ENCODE results near the gene M1AP.
"Not testable (repeated sequence)": the region's sequence is repeated elsewhere in the genome, so short reads cannot be mapped to it uniquely, and the experiment has no call there.

M1AP gene

DNA sequence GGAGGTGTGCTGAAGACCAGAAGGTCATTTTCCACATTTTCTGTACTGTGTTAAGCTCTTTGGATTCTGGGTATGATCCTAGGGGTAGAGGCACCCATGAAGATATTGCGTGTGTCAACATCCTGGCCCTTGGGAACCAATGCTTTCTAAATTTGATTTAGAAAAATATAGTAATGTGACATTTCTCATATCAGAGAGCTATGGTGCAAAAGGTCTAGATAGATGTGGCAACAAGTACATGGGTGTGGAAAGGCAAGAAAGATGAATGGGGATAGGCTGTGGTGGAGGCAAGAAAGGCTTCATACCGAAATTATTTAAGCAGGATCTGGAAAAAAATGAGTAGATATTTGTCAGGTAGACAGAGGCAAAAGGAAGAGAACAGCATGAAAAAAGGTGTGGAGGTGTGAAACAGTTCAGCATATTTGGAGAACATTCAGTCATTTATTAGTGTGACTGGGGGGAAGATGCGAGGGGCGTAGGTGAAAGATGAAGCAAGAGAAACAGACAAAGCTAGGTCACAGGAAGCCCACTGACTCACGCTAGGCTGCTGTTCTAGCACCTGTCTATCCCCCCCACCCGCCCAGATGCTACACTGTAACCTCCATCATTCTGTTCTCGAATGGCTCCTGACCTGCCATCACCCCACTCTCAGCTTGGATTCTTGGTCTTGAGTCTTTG is 81.9 kb downstream of the M1AP start:
- DNase-seq (ENCODE audit: low spot score): no peak

DNA sequence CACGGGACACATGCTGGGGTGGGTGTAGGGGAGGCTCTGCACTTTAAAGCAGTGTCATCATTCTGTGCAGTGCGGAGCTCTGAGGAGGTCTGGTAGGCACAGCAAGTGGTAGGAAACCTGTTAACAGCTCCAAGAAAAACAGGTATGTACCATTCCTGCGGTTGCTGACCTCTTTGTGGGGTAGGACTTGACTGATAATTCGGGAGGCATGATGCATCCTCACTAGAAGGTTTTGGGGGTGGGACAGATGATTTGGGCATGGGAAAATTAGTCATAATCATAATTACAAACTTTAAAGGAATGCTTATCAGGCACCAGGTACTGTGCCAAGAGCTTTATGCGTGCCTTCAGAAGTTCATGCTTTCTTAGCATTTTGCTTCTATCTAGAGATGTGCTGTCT is 83.9 kb downstream of the M1AP start:
- no peak for DNase-seq (ENCODE audit: low spot score)

GRCh38 chr2:74562126-74562775 is 85.9 kb downstream of the M1AP start:
- no peak for DNase-seq (ENCODE audit: low spot score)

- not testable (repeated sequence) for DNase-seq (ENCODE audit: low spot score)
These were observed 87.1 kb downstream of the M1AP start for GRCh38 chr2:74561022-74561421.

DNA sequence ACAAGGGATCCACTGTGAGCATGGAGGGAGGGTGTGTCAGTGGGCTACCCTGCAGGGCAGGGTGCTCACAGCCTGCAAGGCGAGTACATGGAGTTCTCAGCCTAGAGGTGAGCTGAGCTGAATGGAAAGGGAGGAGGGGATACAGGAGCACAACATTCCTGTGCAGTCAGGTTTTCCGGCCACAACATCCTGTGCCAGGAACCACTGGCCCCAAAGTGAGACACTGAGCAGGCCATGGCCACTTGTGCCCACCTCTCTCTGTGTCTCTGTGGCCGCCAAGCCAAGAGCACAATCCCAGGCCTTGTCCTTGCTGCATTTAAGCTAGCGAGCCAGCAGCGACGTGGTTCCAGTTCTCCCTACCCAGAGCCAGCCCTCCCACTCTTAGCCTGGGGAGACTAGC is 87.5 kb downstream of the M1AP start:
- no peak for DNase-seq (ENCODE audit: low spot score)

- no peak for DNase-seq (ENCODE audit: low spot score)
These were observed 88.2 kb downstream of the M1AP start for GRCh38 chr2:74559912-74560311.

DNA sequence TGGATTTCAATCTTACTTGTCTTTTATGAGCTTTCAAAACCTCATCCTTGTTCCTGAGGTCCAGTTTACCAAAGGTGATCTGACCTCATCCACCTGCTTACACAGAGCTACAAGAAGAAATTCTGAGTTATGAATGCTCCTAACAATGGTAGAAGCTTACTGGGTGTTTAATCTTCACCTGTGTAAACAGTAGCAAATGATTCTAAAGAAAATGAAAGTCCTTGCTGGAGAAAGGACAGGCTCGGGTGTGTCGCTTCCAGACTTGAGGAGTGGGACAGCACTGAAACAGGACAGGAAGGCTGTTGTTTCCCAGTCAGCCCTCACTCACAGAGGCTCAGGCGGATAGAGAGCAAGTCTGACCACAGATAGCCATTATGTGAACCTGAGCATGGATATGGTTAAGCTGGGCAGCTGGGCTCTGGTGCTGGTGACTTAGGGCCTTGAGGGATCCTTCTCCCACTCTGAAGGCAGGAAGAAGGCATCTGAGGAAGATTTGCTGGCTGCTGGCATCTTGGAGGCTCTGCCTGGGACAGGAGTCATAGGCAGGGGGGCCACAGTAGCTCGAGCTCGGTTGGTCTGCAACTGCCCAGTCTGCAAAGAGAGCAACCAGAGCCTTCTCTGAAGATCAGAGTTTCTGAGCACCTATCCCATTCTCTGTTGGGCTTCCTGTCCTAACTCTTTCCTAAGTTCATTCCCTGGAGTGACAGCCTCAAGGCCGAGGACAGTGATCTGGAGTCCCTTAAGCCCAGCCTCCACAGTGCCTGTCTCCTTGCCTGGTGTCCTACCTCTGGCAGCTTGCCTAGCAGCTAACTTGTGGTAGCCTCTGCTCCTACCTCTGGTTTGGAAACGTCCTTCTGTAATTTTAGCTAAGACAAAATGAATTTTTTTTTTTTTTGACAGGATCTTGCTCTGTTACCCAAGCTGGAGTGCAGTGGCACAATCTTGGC is 89.6 kb downstream of the M1AP start:
- DNase-seq (ENCODE audit: low spot score): no peak

DNA sequence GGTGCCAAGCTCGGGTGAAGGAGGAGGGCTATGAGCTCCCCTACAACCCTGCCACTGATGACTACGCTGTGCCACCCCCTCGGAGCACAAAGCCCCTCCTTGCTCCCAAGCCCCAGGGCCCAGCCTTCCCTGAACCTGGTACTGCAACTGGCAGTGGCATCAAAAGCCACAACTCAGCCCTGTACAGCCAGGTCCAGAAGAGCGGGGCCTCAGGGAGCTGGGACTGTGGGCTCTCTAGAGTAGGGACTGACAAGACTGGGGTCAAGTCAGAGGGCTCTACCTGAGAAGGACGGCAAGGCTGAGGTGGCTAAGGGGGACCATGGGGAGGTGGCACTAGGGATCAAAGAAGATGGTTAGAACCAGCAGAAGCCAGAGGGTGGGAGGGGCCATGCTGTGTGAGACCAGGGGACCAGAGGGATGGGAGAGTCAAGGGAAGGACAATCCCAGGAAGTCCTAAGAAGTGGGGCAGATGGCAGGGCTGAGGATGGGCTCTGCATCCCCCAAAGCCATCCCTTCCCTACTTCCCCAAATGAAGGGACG is 91.2 kb downstream of the M1AP start:
- DNase-seq (ENCODE audit: low spot score): no peak

DNA sequence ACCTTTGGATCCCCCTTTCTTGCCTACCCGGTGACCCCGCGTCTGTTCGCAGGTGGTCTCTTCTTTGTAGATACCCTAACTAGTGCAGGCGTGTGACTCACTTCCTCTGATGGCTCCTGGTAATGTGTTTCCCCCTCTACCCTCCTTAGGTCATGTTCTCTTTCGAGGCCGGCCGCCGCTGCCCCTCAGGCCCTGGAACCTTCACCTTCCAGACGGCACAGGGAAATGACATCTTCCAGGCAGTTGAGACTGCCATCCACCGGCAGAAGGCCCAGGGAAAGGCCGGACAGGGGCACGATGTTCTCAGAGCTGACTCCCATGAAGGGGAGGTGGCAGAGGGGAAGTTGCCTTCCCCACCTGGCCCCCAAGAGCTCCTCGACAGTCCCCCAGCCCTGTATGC is 92.0 kb downstream of the M1AP start:
- DNase-seq (ENCODE audit: low spot score): no peak

- no peak for DNase-seq (ENCODE audit: low spot score)
These were observed 92.5 kb downstream of the M1AP start for GRCh38 chr2:74555610-74556103.

DNA sequence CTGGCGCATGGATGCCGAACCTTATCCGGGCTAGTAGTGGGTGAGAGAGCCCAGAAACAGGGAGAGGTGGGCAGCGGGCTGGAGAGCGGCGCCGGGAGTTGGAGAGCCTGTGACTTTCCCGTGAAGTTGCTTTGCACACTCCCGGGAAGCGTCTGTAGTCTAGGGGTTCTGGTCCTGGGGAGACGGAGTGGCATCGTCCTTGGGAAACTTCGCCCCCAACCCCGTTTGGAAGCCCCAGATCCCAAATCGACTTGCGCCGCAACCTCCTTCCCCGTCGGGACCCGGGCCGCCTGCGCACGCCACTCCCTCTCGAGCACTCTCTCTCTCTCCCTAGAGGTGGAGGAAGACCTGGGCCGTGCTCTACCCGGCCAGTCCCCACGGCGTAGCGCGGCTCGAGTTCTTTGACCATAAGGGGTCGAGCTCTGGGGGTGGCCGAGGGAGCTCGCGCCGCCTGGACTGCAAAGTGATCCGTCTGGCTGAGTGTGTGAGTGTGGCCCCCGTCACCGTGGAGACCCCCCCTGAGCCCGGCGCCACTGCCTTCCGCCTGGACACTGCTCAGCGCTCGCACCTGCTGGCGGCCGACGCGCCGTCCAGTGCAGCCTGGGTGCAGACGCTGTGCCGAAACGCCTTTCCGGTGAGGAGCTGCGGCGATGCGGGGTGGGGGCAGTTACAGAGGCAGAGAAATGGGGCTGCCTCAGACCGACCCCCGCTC is 93.2 kb downstream of the M1AP start:
- DNase-seq (ENCODE audit: low spot score): peak; percentile 35

DNA sequence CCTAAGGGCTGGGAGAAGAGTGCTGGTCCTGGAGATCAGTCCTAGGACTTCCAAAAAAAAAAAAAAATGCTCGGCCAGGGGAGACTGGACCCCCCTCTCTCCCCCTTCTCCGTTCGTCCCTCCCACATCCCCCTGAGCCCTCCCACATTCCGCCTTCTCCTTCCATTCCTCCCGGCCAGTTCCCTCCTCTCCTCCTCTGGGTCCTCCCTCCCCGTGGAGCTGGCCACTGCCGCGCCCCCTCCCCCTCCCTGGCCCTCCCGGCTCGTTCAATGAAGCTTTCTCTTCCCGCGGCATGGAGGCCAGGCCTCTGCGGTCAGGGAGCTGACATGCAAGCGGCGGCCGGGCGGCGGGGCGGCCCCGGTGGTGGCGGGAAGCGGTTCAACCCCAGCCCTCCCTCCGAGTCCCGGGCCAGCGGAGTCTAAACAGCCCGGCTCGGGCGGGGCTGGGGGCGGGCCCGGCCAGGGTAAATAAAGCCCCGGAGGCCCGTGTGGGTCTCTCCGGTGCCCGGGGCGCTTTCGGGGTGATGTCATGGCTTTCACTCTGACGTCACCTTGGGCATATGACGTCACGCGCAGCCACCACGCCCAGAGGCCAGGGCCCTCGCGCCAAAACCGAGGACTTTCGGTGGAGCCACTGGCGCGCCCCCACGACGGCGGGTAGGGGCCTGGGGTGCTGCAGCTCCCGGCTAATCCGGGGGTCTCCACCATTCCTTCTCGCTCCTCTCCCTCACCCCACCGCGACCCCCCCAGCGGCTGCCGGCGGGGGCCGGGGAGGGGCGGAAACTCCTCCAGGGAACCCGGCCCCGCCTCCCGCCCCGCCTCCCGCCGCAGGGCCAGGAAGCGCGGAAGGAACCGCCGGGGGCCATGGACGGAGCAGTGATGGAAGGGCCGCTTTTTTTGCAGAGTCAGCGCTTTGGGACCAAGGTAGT is 94.0 kb downstream of the M1AP start, which contains the start of the genes DOK1 and LOXL3:
Gene DOK1 (plus strand): TSS at position 829 of the 928 bp plus-strand sequence. CDS start 35 bp downstream, at position 864.
Gene LOXL3 (minus strand): TSS at position 51 of the 928 bp plus-strand sequence. CDS start 1,308 bp downstream, outside the sequence.
- DNase-seq (ENCODE audit: low spot score): peak; percentile 62

DNA sequence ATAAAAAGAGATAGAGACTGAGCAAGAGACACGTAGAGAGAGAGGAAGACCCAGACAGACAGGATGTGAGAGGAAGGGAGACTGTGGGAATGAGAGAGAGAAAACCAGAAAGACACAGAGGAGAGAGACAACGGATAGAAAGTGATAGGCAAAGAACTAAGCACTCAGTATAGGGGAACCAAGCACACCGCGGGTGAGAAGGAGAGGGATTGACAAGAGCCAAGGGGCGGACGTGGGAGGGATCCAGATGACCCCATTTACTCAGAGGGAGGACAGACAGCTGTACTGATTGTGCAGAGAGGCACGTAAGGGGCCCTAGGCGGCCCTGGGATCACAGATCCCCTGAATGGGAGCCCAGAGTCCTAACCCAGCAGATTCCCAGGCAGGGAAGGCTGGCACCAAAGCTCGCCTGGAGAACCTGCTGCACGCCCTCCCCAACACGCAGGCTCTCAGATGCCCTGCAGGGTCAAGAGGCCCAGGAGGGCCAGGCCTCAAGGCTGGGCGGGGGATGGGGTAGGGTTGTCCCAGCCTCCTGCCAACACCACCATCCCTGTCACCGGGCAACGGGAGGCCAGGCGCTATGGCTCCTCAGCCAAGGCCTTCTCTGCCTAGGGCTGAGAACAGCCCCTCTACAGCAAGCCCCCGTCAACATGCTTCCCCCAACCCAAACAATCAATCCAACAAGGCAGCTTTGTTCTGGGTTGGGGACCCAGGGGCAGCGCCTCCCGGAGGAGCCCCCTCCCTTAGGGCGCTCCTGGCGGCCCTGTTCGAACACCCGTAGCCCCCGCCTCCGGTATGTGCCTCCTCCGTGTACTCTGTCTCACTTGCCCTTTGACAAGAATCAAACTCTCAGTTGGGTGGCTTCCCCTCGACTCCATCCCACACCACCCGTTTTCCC is 95.0 kb downstream of the M1AP start:
- no peak for DNase-seq (ENCODE audit: low spot score)

DNA sequence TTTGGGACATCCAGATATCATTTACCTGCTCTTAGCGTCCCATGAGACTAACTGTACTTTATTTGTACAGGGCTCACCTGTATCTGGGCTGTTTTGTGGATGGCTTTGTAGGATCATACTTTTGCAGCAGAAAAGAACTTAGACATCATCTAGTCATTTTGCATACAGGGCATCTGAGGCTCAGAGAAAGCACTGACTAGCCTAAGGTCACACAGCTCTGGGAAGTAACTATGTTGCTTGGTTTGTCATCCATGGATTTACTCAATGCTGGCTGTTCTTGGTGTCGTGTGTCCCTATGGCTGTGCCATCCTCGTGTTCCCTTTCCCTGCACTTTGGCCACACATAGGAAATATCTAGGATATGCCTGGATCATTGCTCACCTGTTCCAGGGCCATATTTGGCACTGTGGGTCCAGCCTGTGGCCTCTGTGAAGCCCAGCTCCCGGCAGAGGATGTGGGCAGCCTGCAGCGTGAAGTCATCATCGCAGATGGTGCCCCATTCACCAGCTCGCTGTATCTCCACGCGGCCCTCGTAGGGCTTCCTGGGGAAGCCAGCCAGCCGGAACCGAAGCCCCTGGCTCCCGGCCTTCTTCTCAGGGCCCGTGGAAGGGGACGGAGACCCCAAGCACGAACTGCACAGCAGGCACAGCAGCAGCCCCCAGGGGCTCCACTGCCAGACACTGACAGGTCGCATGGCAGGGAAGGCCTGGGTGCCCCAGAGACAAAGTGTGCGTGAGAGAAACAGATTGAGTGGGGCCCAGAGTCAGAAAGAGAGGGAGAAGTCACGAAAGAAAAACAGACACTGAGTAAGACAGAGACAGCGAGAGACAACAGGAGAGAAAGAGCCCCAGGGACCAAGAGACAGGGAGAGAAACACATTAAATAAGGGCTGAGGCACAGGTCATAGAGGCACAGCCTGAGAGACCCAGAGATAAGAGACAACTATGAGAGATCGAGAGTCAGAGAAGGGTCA is 95.9 kb downstream of the M1AP start:
- DNase-seq (ENCODE audit: low spot score): no peak

DNA sequence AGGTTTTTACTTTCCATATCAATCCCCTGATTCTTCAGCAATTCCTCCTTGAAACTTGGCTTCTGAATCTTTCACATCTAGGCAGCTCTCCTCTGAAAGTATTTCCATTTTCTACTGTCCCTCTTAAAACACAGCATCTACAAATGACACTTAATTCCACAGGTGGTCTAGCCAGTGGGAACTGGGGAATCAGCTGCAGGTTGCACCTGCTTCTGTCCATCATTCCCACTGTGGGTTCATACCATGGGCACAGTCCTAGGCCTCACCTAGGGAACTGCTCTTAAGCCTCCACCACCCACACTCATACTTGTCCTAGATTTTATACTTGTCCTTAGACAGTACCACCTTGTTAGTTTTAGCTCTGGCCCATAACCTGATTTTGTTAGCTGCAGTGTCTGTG is 96.6 kb downstream of the M1AP start:
- DNase-seq (ENCODE audit: low spot score): no peak

GRCh38 chr2:74550231-74550630 is 97.9 kb downstream of the M1AP start:
- DNase-seq (ENCODE audit: low spot score): no peak

GRCh38 chr2:74548900-74549826 is 99.0 kb downstream of the M1AP start:
- DNase-seq (ENCODE audit: low spot score): peak; percentile 29

Measured in hematopoietic multipotent progenitor cell treated with erythropoietin and hydrocortisone succinate and interleukin-3 and kit ligand, for 15 days (in vitro differentiated cells).